Stimulated activated CD4-positive, alpha-beta T cell treated with anti-CD3 and anti-CD28 coated beads, TNF-alpha, amount 100 ng/mL, for 48 hours (primary cell): ENCODE measurements around the gene STK40.

Source experiments
- DNase-seq, 3 donors: peaks; one replicate each; pipeline ENCODE4 v3.0.0-alpha.2; 2020; ENCODE audit warnings: low read depth in 3 of 3

Gene STK40

DNA sequence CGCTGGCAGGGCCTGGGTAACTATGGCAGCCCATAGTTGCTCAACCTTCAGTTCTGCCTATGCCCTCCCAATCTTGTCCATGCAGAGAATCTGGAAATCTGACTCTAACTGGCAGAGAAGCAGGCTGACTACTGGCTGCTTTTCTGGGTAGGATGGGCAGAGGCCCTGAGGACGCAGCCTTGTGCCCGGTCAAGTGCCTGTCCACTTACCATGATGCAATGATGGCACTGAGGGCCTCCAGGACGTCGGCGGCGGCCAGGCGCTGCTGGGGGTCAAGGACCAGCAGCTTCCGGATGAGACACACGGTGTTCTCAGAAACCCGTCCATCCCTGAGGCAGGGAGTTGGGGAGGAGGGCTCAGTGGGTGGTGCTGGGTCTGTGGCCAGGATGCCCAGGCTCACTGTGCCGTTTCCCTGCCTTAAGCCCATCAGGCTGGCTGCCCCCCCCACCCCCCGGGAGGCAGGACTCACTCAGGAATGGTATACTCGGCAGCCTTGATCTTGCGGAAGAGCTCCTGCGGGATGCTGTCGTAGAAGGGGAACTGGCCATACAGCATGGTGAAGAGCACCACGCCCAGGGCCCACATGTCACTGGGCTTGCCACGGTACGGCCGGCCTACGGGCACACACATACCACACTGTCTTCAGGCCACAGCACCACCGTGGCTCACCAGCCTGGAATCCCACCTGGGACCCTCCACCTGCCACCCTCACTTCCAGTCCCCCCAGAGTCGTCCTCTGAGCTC lies 41.9 kb downstream of the STK40 start:
- no peak for DNase-seq

GRCh38 chr1:36342426-36343185 lies 43.1 kb downstream of the STK40 start:
- no peak for DNase-seq

GRCh38 chr1:36341626-36342320 lies 44.0 kb downstream of the STK40 start:
- DNase-seq, result no peak

DNA sequence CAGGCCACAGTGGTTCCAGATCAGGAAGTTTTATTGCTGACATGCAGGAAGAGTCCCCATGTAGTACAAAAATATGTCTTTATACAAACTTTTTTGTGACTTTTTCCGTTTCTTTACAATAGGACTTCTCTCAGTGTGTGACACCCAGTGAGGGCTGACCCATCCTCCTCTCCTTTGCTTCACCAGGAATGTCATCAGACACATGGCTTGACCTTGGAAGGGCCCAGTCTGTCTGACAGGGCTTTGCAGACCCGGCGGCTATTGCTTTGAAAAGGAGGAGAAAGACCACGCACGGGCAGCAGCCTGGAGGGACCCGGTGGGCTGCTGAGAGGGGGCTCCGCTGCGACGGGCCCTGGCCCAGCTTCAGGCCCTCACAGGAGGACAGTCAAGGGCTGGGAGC lies 46.1 kb downstream of the STK40 start:
- no peak for DNase-seq

DNA sequence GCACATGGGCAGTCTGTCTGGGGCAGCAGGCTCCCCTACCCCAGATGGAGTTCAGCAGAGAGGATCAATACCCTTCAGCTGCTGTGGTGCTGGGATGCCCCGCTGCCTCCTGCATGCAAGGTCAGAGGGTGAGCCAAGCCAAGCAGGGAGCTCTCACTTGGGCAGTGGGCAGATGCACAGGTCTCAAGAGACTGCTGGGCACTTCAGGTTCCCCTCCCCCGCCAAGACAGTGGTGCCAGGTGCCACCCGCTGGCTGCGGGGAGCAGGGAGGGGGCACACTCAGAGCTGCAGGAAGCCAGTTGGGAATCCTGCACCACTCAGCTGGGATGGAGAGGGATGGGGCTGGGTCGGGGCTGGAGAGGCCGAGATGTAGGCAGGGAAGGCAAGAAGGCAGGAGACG lies 46.5 kb downstream of the STK40 start:
- no peak for DNase-seq

DNA sequence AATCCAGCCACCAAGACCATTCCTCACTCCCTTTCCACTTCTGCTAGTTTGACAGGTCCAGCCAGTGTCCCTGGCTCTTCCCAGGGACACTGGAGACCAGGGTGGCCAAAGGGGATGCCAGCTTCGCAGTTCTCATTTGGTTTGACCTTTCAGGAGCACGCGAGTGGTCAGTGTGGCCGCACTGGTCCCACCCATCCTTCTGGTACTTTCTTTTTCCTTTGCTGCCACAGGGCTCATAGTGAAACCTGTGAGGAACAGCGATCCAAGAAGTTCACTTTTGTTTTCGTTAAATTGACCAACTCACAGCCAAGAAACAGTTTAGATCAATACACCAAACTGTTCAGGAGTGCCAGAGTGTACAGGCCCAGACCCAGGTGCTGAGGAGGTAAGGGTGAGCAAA lies 47.9 kb downstream of the STK40 start:
- no peak for DNase-seq

- DNase-seq, result no peak
These were observed 54.8 kb downstream of the STK40 start for GRCh38 chr1:36330940-36331339.

GRCh38 chr1:36329817-36330216 lies 55.9 kb downstream of the STK40 start:
- DNase-seq, result no peak

DNA sequence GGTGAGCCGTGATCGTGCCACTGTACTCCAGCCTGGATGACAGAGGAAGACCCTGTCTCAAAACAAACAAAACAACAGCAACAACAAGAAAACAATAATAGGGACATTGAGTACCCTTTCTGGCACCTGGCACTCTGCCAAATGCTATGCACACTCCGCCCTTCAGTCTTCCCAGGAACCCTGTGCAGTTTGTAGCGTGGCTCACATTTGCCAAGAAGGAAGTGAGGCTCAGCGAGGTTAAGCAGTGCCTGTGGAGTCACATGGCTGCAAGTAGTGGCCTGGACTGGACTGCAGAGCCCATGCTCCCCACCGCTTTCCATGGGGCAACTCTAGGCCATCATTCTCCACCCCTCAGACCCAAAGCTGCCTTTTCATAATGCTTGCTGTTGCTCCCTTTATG lies 57.0 kb downstream of the STK40 start:
- DNase-seq, result no peak

- DNase-seq, result no peak
These were observed 57.6 kb downstream of the STK40 start for GRCh38 chr1:36328088-36328480.

- no peak for DNase-seq
These were observed 58.2 kb downstream of the STK40 start for GRCh38 chr1:36327421-36328087.

DNA sequence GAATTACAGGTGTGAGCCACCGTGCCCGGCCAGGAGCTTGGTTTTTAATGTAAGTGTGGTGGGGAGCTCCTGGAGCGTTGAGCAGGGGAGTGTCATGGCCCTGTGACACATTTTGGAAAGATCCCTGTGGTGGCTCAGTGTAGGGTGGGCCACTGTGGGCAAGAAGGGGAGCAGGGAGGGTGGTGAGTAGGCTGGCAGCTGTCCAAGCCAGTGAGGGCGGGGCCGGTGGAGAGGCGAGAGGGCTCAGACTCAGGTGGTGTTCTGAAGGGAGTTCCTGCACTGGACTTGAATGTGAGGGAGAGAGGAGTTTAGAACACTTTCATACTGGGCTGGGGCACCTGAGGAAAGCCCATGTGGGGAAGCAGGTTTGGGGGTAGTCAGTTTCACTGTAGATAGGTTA lies 59.2 kb downstream of the STK40 start:
- no peak for DNase-seq

GRCh38 chr1:36324353-36324703 lies 61.4 kb downstream of the STK40 start:
- no peak for DNase-seq

GRCh38 chr1:36323636-36324352 lies 61.9 kb downstream of the STK40 start, which contains the start of gene EVA1B:
Gene EVA1B, minus strand, starts transcription at chr1:36323645. Its CDS starts 608 bp downstream, at chr1:36323037.
- DNase-seq, result no peak

GRCh38 chr1:36322786-36323635 lies 62.7 kb downstream of the STK40 start:
- DNase-seq, result no peak

- DNase-seq, result no peak
These were observed 63.5 kb downstream of the STK40 start for GRCh38 chr1:36322041-36322785.

DNA sequence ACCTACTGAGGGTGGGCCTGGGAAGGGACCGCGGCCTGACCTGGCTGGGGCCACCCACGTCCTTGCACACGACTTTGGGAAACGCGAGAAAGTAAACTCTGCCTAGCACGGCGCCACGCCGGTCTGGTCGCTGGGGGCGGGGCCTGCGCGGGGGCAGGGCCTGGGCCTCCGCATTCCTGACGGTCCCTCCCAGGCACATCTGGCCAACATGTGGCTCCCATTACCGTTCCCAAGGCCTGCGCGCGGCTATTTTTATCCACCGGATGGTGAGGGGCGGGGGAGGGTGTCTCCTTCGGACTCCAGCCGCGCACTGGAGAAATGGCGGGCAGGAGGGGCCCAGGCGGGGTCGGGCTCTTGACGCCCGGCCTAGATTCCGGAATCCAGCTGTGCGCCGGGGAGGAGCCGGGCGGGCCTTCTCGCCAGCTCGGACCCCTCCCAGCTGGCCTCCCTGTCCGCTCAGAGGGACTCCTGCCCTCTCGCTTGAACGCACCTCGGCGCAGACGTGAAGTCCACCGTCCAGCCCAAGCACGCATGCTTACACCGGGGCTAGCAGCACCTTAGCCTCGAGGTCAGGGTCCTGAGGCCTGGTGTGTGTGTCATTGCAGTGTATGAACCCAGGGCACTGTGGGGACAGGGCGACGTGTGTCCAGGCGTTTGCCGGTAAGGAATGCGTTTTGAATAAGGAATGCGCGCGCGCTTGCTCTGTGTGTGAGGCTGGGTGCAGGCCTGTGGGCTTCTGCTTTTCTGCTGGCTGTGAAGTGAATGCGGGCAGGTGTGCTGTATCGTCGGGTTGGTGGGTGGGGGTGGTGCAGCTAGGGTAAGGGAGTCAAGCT lies 64.4 kb downstream of the STK40 start:
- DNase-seq, result no peak

DNA sequence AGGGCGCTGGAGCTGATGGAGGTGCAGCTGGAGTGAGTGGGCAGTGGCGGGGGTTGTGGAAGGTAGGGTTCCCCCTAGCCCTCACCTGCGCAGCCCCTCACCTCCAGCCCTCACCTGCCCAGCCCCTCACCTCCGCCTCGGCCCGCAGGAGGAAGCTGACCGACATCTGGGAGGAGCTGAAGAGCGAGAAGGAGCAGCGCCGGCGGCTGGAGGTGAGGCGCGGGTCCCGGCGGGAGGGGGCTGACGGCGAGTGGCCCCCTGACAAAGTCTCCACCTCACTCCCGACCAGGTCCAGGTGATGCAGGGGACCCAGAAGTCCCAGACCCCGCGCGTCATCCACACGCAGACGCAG lies 65.0 kb downstream of the STK40 start:
- DNase-seq, result no peak

GRCh38 chr1:36320291-36320761 lies 65.4 kb downstream of the STK40 start:
- no peak for DNase-seq
